Heart right ventricle (tissue), 16 donors: ENCODE data around the gene USP24. TPM values are rescaled to one million over a fixed set of nuclear protein-coding genes. Genes with fewer than 3 reads are reported as not detected.

Experiments
- ATAC-seq, 8 donors: fragments of 200-7000 bp; cut with Tn5 transposase; one replicate each; pipeline ENCODE4 v1.9.1; 2020; ENCODE audit warnings: mild to moderate bottlenecking in 8 of 8, moderate library complexity in 8 of 8, moderate number of reproducible peaks in 1 of 8
- DNase-seq, 2 donors: peaks; one replicate each; pipeline ENCODE4 v3.0.0-alpha.2; 2020
- H3K27ac ChIP-seq, 10 donors: fragments of 200-600 bp; sonication (generic) in 2 of 10; one replicate each; pipeline versions ENCODE4 v1.5.0 to v1.8.0; 2020 to 2022; ENCODE audit warnings: mild to moderate bottlenecking in 3 of 10
- H3K27me3 ChIP-seq, 7 donors: fragments of 200-600 bp; one replicate each; pipeline ENCODE4 v1.8.0; 2021 to 2022; ENCODE audit warnings: mild to moderate bottlenecking in 2 of 7
- H3K36me3 ChIP-seq, 9 donors: fragments of 200-600 bp; sonication (generic) in 1 of 9; one replicate each; pipeline versions ENCODE4 v1.5.0 to v1.8.0; 2020 to 2022; ENCODE audit warnings: mild to moderate bottlenecking in 2 of 9
- H3K4me1 ChIP-seq, 9 donors: fragments of 200-600 bp; sonication (generic) in 1 of 9; one replicate each; pipeline versions ENCODE4 v1.5.0 to v1.8.0; 2020 to 2022; ENCODE audit warnings: mild to moderate bottlenecking in 4 of 9
- H3K4me3 ChIP-seq, 10 donors: fragments of 200-600 bp; sonication (generic) in 2 of 10; one replicate each; pipeline versions ENCODE4 v1.5.0 to v1.8.0; 2020 to 2022; ENCODE audit warnings: mild to moderate bottlenecking in 7 of 10, moderate library complexity in 2 of 10
- H3K9me3 ChIP-seq, 11 donors: fragments of 200-600 bp in 10 of 11; sonication (generic) in 2 of 11; one replicate each; pipeline versions ENCODE4 v1.5.0 to v1.8.0; 2013 to 2022; ENCODE audit warnings: mild to moderate bottlenecking in 2 of 11, control low read depth in 1 of 11, moderate library complexity in 1 of 11
- CTCF ChIP-seq, 9 donors: fragments of 200-600 bp; sonication (generic) in 2 of 9; IDR thresholded peaks; one replicate each; pipeline versions ENCODE4 v1.5.0 to v1.8.0; 2021 to 2022; ENCODE audit warnings: antibody characterized with exemption in 9 of 9, mild to moderate bottlenecking in 5 of 9, moderate library complexity in 1 of 9
- WGBS, 2 donors: extraction: QIAGEN DNeasy Blood & Tissue Kit; methylation state at CpG; one replicate each; pipeline ENCODE4 v1.1.7; 2013; ENCODE audit warnings: inconsistent platforms in 1 of 2; 5-methylcytosine and 5-hydroxymethylcytosine counted together
- intact Hi-C, 10 donors: fragments of 100-400 bp; cut with DNase I; formaldehyde crosslinking; loops; one replicate each; pipeline versions ENCODE4 v1.11.1 to v1.14.2; 2022
- polyA plus RNA-seq, 2 donors: library from polyadenylated mRNA; stranded (reverse); fragments of 200-250 nt; gene quantifications; one replicate each; pipeline ENCODE4 v1.2.3, GENCODE V29; 2013
- total RNA-seq, 10 donors: library from RNA; stranded (reverse); fragmentation: NEBNext Ultra II Directional in 3 of 10; extraction: Animal tissue kit (Norgen Biotek cat#: 25700) in 3 of 10; gene quantifications; one replicate each; pipeline versions ENCODE4 v1.2.1 to v1.2.4, GENCODE V29; 2021 to 2023
- donor health status: Arrhythmogenic right ventricular cardiomyopathy.
- donor health status: ischemic (EF 13 %, LVEDD 7.1; RV severe dilation, severe dysfunction).
- donor health status: healthy with polysubstance abuse.
- donor health status: DM: no; HTN: yes; CAD: no.
- donor health status: DM: no; HTN: no; CAD: no.
- donor health status: ischemic (EF 25% LVEDD 6.9; RV normal size, moderate dysfunction).
- donor health status: ischemic (EF 25% LVEDD 5.7; RV mildly dilated, moderate dysfunction).
- donor health status: healthy.
- donor health status: DM: yes; HTN: yes; CAD: no.
- donor health status: Ischemic cardiomyopathy.
- donor health status: ischemic (EF 35%, LVEDD 5.7; RV mildly dilated, moderate dysfunction).
- donor health status: nonischemic (EF 11% LVEDD 7.7; RV severe dilation, severe dysfunction).
- donor health status: DM: yes; HTN: yes; CAD: no.
- donor health status: PGD.
- donor health status: ischemic (EF 29% LVEDD 5.4; RV normal size, mild dysfunction).
- donor health status: nonischemic (EF 23%, LVEDD 6.1; RV moderate dilation, normal function).

The USP24 gene
- total and polyA plus RNA-seq, 12 donors, result 7.1 to 49.7 (median 41.3) TPM

- H3K36me3 ChIP-seq, result peaks cover 0 to 100% (median 83%) of the 10 kb centered on the region in 9 donors
- intact Hi-C loops, result no loop called here
- no peak overlapping the region for H3K27ac ChIP-seq
- WGBS, 2 donors, result 76 to 81% methylated on average over 4 of the region's 4 CpGs
- no peaks in the 10 kb centered on the region for H3K9me3 ChIP-seq
- no peak overlapping the region for H3K4me3 ChIP-seq
- no peak for TF ChIP-seq CTCF (IDR thresholded peaks at IDR 0.05)
- DNase-seq (no peak), ATAC-seq (no peak)
- no peaks in the 10 kb centered on the region for H3K4me1 ChIP-seq
- H3K27me3 ChIP-seq, result no peaks in the 10 kb centered on the region
These were observed 126.8 kb downstream of the USP24 start for GRCh38 chr1:55088413-55088812.

GRCh38 chr1:55087439-55087838, 127.7 kb downstream of the USP24 start:
- DNase-seq (no peak), ATAC-seq (no peak)
- 84 to 92% methylated on average over 3 of the region's 3 CpGs for WGBS, 2 donors
- no peaks in the 10 kb centered on the region for H3K4me1 ChIP-seq
- no peak overlapping the region for H3K4me3 ChIP-seq
- no peak for TF ChIP-seq CTCF (IDR thresholded peaks at IDR 0.05)
- intact Hi-C loops, result no loop called here
- peaks cover 0 to 100% (median 83%) of the 10 kb centered on the region in 9 donors for H3K36me3 ChIP-seq
- no peaks in the 10 kb centered on the region for H3K27me3 ChIP-seq
- no peaks in the 10 kb centered on the region for H3K9me3 ChIP-seq
- H3K27ac ChIP-seq, result no peak overlapping the region

GRCh38 chr1:55084257-55084656, 130.9 kb downstream of the USP24 start:
- H3K9me3 ChIP-seq, result no peaks in the 10 kb centered on the region
- WGBS, 2 donors, result 94% methylated on average over 7 of the region's 7 CpGs
- no peak for TF ChIP-seq CTCF (IDR thresholded peaks at IDR 0.05)
- ATAC-seq, result no peak
- H3K27ac ChIP-seq, result no peak overlapping the region
- no peak overlapping the region for H3K4me3 ChIP-seq
- H3K4me1 ChIP-seq, result peaks cover 0 to 13% (median 10%) of the 10 kb centered on the region in 9 donors
- peaks cover 0 to 100% (median 75%) of the 10 kb centered on the region in 9 donors for H3K36me3 ChIP-seq
- intact Hi-C loops, result loop anchor here in 1 of 10 donors (5.0 kb wide), 1 partner anchor 38 kb away; no protein-coding TSS in a partner anchor
- no peaks in the 10 kb centered on the region for H3K27me3 ChIP-seq
- DNase-seq, result no peak

- Histone ChIP-seq H3K36me3 (peaks cover 0 to 100% (median 79%) of the 10 kb centered on the region in 9 donors), H3K27me3 (no peaks in the 10 kb centered on the region), H3K27ac (peak overlapping the region in 2 of 10 donors; percentile 1 to 41), H3K4me1 (peaks cover 0 to 13% (median 10%) of the 10 kb centered on the region in 9 donors), H3K4me3 (no peak overlapping the region), H3K9me3 (no peaks in the 10 kb centered on the region)
- DNase-seq, result no peak
- 49 to 54% methylated on average over 2 of the region's 2 CpGs for WGBS, 2 donors
- peak in 1 of 8 donors; percentile 19 for ATAC-seq
- intact Hi-C loops, result loop anchor here in 1 of 10 donors (5.0 kb wide), 1 partner anchor 40 kb away; no protein-coding TSS in a partner anchor
- TF ChIP-seq CTCF (IDR thresholded peaks at IDR 0.05), result no peak
These were observed 133.3 kb downstream of the USP24 start for GRCh38 chr1:55081905-55082296.
